GM10266 (cell line): ENCODE data around the gene HDGFL1.

Source experiments
- DNase-seq: peaks from one replicate; pipeline ENCODE4 v3.0.0; 2012; ENCODE audit errors: extremely low spot score
- CTCF ChIP-seq: IDR thresholded peaks from 2 replicates; pipeline ENCODE4 v1.5.1; 2012; ENCODE audit warnings: mild to moderate bottlenecking, low read depth; ENCODE audit not compliant: control insufficient read depth, insufficient read depth; ENCODE audit errors: missing control alignments

Gene HDGFL1

GRCh38 chr6:22605736-22606135 is 36.4 kb downstream of the HDGFL1 start:
- TF ChIP-seq CTCF: no peak
- no peak for DNase-seq

GRCh38 chr6:22610127-22610526 is 40.8 kb downstream of the HDGFL1 start:
- DNase-seq: no peak
- no peak for TF ChIP-seq CTCF

- no peak for DNase-seq
- no peak for TF ChIP-seq CTCF
These were observed 42.9 kb downstream of the HDGFL1 start for GRCh38 chr6:22612236-22612635.

GRCh38 chr6:22613051-22613450 is 43.7 kb downstream of the HDGFL1 start:
- no peak for DNase-seq
- TF ChIP-seq CTCF: no peak

- TF ChIP-seq CTCF: no peak
- no peak for DNase-seq
These were observed 44.3 kb downstream of the HDGFL1 start for GRCh38 chr6:22613695-22614094.

- no peak for TF ChIP-seq CTCF
- no peak for DNase-seq
These were observed 45.2 kb downstream of the HDGFL1 start for GRCh38 chr6:22614547-22614946.

- no peak for TF ChIP-seq CTCF
- no peak for DNase-seq
These were observed 51.7 kb downstream of the HDGFL1 start for GRCh38 chr6:22621028-22621427.
